HUES64 (cell line): ENCODE results near the gene ACAT1.
"Not testable (repeated sequence)": the region's sequence is repeated elsewhere in the genome, so short reads cannot be mapped to it uniquely, and the experiment has no call there.

Experiments
- H3K27ac ChIP-seq: 2 replicates; pipeline ENCODE4 v1.7.0; 2013; ENCODE audit warnings: low read depth, low read length, inconsistent platforms
- H3K27me3 ChIP-seq: 2 replicates; pipeline ENCODE4 v1.6.1; 2013; ENCODE audit warnings: mild to moderate bottlenecking, low read length; ENCODE audit not compliant: insufficient read depth
- H3K36me3 ChIP-seq: 2 replicates; pipeline ENCODE4 v1.6.1; 2013; ENCODE audit warnings: mild to moderate bottlenecking, low read length; ENCODE audit not compliant: insufficient read depth
- H3K4me1 ChIP-seq: 2 replicates; pipeline ENCODE4 v1.6.1; 2013; ENCODE audit warnings: mild to moderate bottlenecking, low read length, moderate library complexity; ENCODE audit not compliant: insufficient read depth
- H3K4me3 ChIP-seq: 2 replicates; pipeline ENCODE4 v1.5.1; 2013; ENCODE audit warnings: mild to moderate bottlenecking, low read length, moderate library complexity
- H3K9ac ChIP-seq: 2 replicates; pipeline ENCODE4 v1.6.1; 2013; ENCODE audit warnings: mild to moderate bottlenecking, low read depth, low read length
- H3K9me3 ChIP-seq: 2 replicates; pipeline ENCODE4 v1.6.1; 2013; ENCODE audit warnings: low read depth, low read length; ENCODE audit not compliant: insufficient read depth
- WGBS: fragments of 150-250, 120-280 bp; methylation state at CpG from one replicate; pipeline ENCODE4 v1.1.7; 2013; ENCODE audit warnings: missing lambda C conversion rate; 5-methylcytosine and 5-hydroxymethylcytosine counted together

Gene ACAT1

GRCh38 chr11:108147150-108147549, 25.8 kb downstream of the ACAT1 start:
- Histone ChIP-seq H3K9me3 (no peaks in the 10 kb centered on the region), H3K27me3 (no peaks in the 10 kb centered on the region), H3K4me1 (no peaks in the 10 kb centered on the region), H3K36me3 (peaks cover 96% of the 10 kb centered on the region), H3K27ac (no peak overlapping the region), H3K4me3 (no peak overlapping the region), H3K9ac (no peak overlapping the region)
- 100% methylated on average over 1 of the region's 1 CpG for WGBS

- Histone ChIP-seq H3K27ac (no peak overlapping the region), H3K36me3 (peaks cover 96% of the 10 kb centered on the region), H3K27me3 (no peaks in the 10 kb centered on the region), H3K4me1 (no peaks in the 10 kb centered on the region), H3K9ac (no peak overlapping the region), H3K9me3 (no peaks in the 10 kb centered on the region), H3K4me3 (no peak overlapping the region)
- over 99% methylated on average over 3 of the region's 3 CpGs for WGBS
These were observed 27.2 kb downstream of the ACAT1 start for GRCh38 chr11:108148556-108148955.

GRCh38 chr11:108154591-108154990, 33.2 kb downstream of the ACAT1 start:
- H3K27me3 ChIP-seq = no peaks in the 10 kb centered on the region
- H3K36me3 ChIP-seq = peaks cover 99% of the 10 kb centered on the region
- H3K9me3 ChIP-seq = no peaks in the 10 kb centered on the region
- WGBS = 94% methylated on average over 2 of the region's 2 CpGs
- H3K4me3 ChIP-seq = no peak overlapping the region
- H3K4me1 ChIP-seq = no peaks in the 10 kb centered on the region
- no peak overlapping the region for H3K9ac ChIP-seq
- no peak overlapping the region for H3K27ac ChIP-seq

GRCh38 chr11:108160970-108161566, 39.7 kb downstream of the ACAT1 start:
- Histone ChIP-seq H3K9me3 (no peaks in the 10 kb centered on the region), H3K27me3 (no peaks in the 10 kb centered on the region), H3K27ac (no peak overlapping the region), H3K36me3 (peaks cover 92% of the 10 kb centered on the region), H3K4me3 (no peak overlapping the region), H3K9ac (no peak overlapping the region), H3K4me1 (no peaks in the 10 kb centered on the region)
- WGBS = 94% methylated on average over 5 of the region's 5 CpGs

- 76% methylated on average over 6 of the region's 6 CpGs for WGBS
- H3K27me3 ChIP-seq, H3K27ac ChIP-seq, H3K4me1 ChIP-seq, H3K9me3 ChIP-seq, H3K9ac ChIP-seq, H3K4me3 ChIP-seq: not testable (repeated sequence)
- peaks cover 93% of the 10 kb centered on the region for H3K36me3 ChIP-seq
These were observed 41.5 kb downstream of the ACAT1 start for GRCh38 chr11:108162878-108163277.

GRCh38 chr11:108167624-108168023, 46.3 kb downstream of the ACAT1 start:
- H3K9me3 ChIP-seq = no peaks in the 10 kb centered on the region
- H3K9ac ChIP-seq = no peak overlapping the region
- no peaks in the 10 kb centered on the region for H3K27me3 ChIP-seq
- no peak overlapping the region for H3K27ac ChIP-seq
- H3K4me3 ChIP-seq = no peak overlapping the region
- H3K36me3 ChIP-seq = peaks cover 86% of the 10 kb centered on the region
- no peaks in the 10 kb centered on the region for H3K4me1 ChIP-seq

- Histone ChIP-seq H3K4me1 (no peaks in the 10 kb centered on the region), H3K36me3 (peaks cover 89% of the 10 kb centered on the region), H3K27me3 (no peaks in the 10 kb centered on the region), H3K27ac (no peak overlapping the region), H3K9ac (no peak overlapping the region), H3K9me3 (no peaks in the 10 kb centered on the region), H3K4me3 (no peak overlapping the region)
- 85% methylated on average over 2 of the region's 2 CpGs for WGBS
These were observed 48.8 kb downstream of the ACAT1 start for GRCh38 chr11:108170184-108170583.

- H3K9me3 ChIP-seq = no peaks in the 10 kb centered on the region
- no peak overlapping the region for H3K27ac ChIP-seq
- H3K4me1 ChIP-seq = no peaks in the 10 kb centered on the region
- H3K27me3 ChIP-seq = no peaks in the 10 kb centered on the region
- WGBS = 85% methylated on average over 4 of the region's 5 CpGs
- no peak overlapping the region for H3K4me3 ChIP-seq
- H3K36me3 ChIP-seq = peaks cover 96% of the 10 kb centered on the region
- no peak overlapping the region for H3K9ac ChIP-seq
These were observed 56.2 kb downstream of the ACAT1 start for GRCh38 chr11:108177570-108177969.

GRCh38 chr11:108193725-108194124, 72.4 kb downstream of the ACAT1 start:
- H3K27ac ChIP-seq = no peak overlapping the region
- H3K36me3 ChIP-seq = peaks cover 81% of the 10 kb centered on the region
- H3K4me3 ChIP-seq = no peak overlapping the region
- H3K27me3 ChIP-seq = no peaks in the 10 kb centered on the region
- no peak overlapping the region for H3K9ac ChIP-seq
- no peaks in the 10 kb centered on the region for H3K9me3 ChIP-seq
- H3K4me1 ChIP-seq = no peaks in the 10 kb centered on the region

GRCh38 chr11:108196901-108197300, 75.5 kb downstream of the ACAT1 start:
- 93% methylated on average over 3 of the region's 3 CpGs for WGBS
- Histone ChIP-seq H3K4me3 (no peak overlapping the region), H3K36me3 (peaks cover 66% of the 10 kb centered on the region), H3K9me3 (no peaks in the 10 kb centered on the region), H3K9ac (no peak overlapping the region), H3K4me1 (peaks cover 15% of the 10 kb centered on the region), H3K27ac (no peak overlapping the region), H3K27me3 (no peaks in the 10 kb centered on the region)
